Inferior parietal cortex (tissue), 1 donor: ENCODE results near the gene MYOZ2.
"Not testable (repeated sequence)": the region's sequence is repeated elsewhere in the genome, so short reads cannot be mapped to it uniquely, and the experiment has no call there.

Source experiments
- DNase-seq: peaks from one replicate; pipeline ENCODE4 v3.0.0-alpha.2; 2016; ENCODE audit errors: extremely low spot score

Gene MYOZ2

DNA sequence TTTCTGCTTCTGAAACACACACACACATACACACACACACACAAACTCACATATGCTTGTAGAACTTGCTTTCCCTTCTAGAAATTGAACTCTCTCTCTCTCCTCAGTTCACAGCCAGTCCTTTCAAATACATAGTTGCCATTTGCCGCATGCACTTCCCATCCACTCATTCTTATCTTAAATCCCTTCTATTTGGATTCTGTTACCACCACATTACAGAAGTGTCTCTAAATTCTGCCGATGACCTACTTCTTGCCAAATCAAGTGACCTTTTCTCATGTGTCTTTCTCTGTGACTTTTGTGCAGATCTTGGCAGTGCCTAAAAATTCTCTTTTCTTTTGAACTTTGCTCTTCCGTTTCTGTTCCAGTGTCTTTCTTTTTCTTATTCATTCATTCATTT is 7.5 kb upstream of the MYOZ2 start:
- no peak for DNase-seq

- no peak for DNase-seq
Observed at GRCh38 chr4:119130365-119131065, 5.1 kb upstream of the MYOZ2 start.

- no peak for DNase-seq
Observed at GRCh38 chr4:119131164-119131563, 4.5 kb upstream of the MYOZ2 start.

DNA sequence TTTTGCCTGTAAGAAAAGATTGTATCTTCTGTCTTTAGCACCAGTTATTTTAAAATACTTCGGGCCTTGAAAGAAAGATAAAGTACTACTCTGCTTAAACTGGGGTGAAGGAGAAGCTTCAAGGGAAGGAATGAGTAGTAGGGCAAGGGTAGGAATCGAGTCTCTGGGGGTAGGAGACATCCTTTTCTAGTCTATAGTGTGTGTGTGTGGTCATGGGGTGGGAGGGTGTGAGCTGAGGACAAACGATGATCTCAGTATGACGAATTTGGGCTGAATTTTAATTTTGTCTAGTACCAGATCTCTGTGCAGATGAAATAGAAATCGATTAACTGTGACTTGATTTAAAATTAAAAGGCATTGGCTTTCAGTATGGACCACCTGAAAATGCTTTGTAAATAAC is 3.3 kb upstream of the MYOZ2 start:
- DNase-seq: no peak

DNA sequence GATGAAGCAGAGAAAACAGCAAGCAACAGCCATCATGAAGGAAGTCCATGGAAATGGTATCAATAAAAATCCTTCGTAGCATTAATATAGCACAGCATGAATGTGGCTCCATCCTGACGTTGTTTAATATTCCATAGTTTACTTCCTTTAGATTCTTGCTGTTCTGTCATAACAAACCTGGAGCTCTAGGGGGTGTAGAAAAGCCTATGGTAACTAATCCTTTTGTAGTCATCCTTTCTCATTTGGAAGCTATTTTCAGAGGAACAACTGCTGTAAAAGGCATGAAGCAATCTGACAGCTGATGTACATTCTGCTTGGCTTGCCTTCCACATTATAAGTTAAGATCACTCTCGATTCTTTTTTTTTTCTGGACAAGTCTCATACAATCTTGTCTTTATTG is 914 bp downstream of the MYOZ2 start:
- DNase-seq: no peak

GRCh38 chr4:119138046-119138445 is 2.4 kb downstream of the MYOZ2 start:
- no peak for DNase-seq

DNA sequence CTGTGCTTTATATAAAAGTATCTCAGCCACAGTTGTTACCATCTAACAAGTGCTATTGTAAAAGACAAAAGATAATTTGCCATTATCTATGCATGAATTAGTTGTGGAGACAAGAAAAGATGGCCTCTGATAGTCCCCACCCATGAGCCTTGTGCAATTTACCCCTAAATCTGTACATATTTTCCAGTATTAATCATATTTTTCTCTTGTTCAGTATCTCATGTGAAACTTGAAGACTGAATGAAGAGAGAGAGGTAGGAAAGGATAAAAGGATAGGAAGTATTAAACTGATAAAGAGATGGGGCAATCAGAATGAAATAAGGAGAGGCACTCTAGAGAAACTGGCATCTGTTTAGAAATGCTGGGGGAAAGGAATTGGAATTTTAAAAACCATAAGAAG is 3.7 kb downstream of the MYOZ2 start:
- DNase-seq: no peak

DNA sequence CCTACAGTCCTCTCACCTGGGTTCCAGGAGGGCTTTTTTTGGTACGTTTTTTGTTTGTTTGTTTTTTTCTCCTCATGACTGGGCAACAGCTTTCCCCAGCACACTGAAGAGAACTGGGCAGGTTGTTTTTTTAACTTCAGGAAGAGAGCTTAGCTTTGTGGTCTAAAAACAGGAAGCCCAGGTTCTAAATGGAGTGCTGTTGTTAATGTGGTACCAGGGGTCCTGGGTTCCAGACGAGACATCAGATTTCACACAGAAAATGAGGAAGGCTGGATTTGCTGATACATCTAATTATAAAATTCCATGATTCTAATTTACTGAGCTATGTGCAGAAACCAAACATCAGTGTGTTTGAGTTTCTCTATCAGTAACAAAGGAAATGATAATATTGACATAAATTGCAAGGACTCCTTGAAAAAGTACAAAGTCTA is 4.2 kb downstream of the MYOZ2 start:
- no peak for DNase-seq

DNA sequence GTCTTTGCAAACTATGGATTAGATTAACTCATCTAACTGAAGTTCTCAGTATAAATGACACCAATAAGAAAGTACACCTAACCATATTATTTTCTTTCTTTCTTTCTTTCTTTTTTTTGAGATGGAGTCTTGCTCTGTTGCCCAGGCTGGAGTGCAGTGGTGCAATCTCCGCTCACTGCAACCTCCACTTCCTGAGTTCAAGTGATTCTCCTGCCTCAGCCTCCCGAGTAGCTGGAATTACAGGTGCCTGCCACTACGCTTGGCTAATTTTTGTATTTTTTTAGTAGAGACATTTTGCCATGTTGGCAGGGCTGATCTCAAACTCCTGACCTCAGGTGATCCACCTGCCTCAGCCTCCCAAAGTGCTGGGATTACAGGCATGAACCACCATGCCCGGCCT is 5.7 kb downstream of the MYOZ2 start:
- DNase-seq: not testable (repeated sequence)

- DNase-seq: no peak
Observed at GRCh38 chr4:119142833-119143232, 7.2 kb downstream of the MYOZ2 start.

DNA sequence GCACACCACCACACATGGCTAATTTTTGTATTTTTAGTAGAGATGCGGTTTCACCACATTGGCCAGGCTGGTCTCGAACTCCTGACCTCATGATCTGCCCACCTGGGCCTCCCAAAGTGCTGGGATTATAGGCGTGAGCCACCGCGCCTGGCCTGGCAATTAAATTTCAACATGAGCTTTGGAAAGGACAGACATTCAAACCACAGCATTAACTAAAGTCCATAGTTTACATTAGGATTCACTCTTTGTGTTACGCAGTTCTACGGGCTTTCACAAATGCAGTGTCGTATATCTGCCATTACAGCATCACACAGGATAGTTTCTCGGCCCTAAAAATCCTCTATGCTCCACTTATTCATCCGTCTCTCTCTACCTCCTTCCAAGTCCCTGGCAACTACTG is 7.7 kb downstream of the MYOZ2 start:
- not testable (repeated sequence) for DNase-seq

GRCh38 chr4:119149110-119149509 is 13.5 kb downstream of the MYOZ2 start:
- DNase-seq: no peak

DNA sequence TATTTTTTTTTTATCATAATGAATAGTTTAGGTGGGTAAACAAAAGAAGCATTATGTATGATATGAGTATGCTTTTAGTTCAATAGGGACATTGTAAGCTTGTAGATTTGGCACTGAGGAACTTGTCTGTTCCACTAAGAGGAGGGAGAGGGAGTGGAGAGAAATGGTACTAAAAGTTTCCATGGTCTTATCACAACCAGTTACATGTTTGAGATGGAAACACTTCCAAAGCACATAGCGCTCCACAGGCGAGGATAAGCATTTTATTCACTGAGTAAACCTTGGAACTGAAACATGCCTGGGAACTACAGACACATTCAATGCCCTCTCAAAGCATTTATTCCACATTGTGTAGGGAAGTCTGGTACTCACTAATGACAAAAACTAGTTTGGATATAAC is 15.5 kb downstream of the MYOZ2 start:
- DNase-seq: no peak

- no peak for DNase-seq
Observed at GRCh38 chr4:119152741-119153140, 17.1 kb downstream of the MYOZ2 start.

DNA sequence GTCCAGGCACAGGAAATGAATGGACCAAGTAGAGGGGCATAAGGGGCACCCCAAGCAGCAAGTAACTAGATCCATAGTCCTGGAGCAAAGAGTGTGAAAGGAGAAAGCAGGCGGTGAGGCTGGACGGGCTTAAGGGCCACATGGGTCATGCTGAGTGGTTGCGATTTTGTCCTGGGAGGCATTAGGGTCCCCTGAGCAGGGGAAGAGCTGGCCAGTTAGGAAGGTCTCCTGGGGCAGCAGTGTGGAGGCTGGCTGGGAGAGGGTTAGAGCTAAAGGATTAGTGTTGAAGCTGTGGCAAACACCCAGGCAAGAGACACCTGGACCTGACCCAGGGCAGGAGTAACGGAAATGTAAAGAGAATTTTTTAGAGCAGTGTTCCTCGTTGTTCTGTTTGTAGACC is 26.5 kb downstream of the MYOZ2 start:
- no peak for DNase-seq

- DNase-seq: no peak
Observed at GRCh38 chr4:119165767-119166166, 30.1 kb downstream of the MYOZ2 start.

DNA sequence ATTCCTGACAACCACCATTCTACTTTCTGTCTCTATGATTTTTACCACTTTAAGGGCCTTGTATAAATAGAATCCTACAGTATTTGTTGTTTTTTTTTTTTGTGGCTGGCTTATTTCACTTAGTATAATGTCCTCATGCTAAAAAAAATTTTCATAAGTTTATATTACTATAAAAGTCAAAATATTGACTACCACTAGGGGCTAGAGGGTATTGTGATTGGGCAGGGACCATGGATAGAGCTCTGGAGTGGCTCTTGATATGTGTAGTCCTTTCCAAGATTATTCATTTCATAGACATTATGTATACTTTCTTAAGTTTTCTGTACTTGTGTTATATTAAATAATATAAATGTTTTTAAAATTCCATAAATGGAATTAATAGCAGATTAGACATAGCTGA is 34.6 kb downstream of the MYOZ2 start:
- DNase-seq: no peak

DNA sequence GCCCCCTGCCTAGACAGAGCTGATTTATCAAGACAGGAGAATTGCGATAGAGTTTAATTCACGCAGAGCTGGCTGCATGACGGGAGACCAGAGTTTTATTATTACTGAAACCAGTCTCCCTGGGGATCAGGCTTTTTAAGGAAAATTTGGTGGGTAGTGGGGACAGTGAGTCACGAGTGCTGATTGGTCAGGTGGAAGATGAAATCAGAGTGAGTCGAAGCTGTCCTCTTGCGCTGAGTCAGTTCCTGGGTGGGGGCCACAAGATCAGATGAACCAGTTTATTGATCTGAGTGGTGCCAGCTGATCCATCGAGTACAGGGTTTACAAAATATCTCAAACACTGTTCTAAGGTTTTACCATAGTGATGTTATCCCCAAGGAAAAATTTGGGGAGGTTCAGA is 36.6 kb downstream of the MYOZ2 start:
- no peak for DNase-seq

- DNase-seq: not testable (repeated sequence)
Observed at GRCh38 chr4:119173729-119174361, 38.2 kb downstream of the MYOZ2 start.

- DNase-seq: no peak
Observed at GRCh38 chr4:119179011-119179410, 43.4 kb downstream of the MYOZ2 start.

- DNase-seq: no peak
Observed at GRCh38 chr4:119184128-119184527, 48.5 kb downstream of the MYOZ2 start.

GRCh38 chr4:119189638-119190037 is 54.0 kb downstream of the MYOZ2 start:
- no peak for DNase-seq

DNA sequence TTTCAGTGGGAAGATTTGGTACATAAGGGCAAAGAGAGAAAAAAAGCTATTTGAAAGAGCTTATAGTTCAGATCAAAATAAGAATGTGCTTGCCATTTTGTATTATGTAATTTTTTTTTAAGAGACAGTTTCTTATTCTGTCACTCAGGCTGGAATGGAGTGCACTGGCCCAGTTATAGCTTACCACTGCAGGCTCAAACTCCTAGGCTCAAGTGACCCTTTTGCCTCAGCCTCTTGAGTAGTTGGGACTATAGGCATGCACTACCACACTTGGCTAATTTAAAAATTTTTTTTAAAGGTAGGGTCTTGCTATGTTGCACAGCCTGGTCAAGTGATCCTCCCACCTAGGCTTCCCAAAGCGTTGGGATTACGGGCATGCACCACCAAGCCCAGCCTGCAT is 54.7 kb downstream of the MYOZ2 start:
- no peak for DNase-seq

DNA sequence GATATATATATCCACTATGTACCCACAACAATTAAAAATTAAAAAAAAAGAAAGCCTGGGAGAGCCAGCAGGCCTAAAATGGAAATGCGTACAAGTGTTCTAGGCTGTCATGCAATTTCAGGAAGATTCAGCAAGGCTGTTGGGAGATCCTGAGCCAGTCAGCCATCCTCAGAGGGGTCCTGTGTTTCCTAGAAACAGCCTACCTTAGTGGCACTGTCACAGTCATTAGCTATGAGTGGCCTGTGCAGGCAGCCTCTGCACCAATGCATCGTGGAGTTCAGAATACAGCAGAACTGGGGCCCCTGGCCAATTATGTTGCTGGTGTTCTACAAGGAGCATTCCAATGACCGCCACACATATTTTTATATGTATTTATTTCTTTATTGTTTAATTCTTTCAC is 55.9 kb downstream of the MYOZ2 start:
- no peak for DNase-seq
